HG02970 (cell line): Measurements from ENCODE around the gene NFE2L1.
"Not testable (repeated sequence)": the region's sequence is repeated elsewhere in the genome, so short reads cannot be mapped to it uniquely, and the experiment has no call there.

Source experiments
- ATAC-seq: cut with Tn5 transposase; IDR thresholded peaks from one replicate; pipeline ENCODE4 v1.9.1; 2021; ENCODE audit warnings: mild to moderate bottlenecking, moderate library complexity, moderate number of reproducible peaks; ENCODE audit not compliant: unreplicated experiment, low FRiP score

Gene NFE2L1

DNA sequence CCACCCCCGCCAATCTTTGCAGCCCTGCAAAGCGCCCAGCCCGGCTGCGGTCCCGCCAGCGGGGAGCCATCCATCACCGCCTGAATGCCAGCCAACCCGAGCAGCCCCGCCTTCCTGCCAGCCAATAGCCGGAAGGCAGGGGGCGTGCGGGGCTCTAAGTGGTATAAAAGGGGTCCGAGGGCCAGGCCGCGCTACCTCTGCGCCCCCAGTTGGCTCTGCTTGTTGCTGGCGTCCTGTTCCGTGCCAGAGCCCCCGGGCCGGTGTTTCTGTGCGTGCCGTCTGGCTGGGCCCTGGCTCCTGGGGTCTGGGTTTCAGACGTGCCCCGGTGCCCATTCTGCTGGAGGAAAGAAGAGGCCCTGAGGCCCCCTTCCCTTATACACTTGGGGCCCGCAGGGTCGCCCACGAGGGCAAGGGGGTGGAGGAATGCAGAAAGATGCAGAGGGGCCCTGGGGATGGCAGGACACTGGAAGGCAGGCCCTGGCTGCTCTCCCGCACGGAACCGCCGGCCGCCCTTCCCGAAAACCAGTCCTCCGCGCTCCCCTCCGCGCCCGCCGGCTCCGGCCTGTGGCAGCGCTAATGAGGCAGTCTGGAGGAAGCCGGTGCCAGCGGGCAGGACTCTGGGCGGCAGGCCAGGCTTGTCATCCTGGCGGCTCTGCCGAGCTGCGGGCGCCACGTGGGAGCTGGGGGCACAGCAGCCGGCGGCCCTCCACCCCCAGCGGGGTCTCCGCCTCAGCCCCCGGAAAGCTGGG is 24.6 kb upstream of the NFE2L1 start:
- ATAC-seq: no peak

DNA sequence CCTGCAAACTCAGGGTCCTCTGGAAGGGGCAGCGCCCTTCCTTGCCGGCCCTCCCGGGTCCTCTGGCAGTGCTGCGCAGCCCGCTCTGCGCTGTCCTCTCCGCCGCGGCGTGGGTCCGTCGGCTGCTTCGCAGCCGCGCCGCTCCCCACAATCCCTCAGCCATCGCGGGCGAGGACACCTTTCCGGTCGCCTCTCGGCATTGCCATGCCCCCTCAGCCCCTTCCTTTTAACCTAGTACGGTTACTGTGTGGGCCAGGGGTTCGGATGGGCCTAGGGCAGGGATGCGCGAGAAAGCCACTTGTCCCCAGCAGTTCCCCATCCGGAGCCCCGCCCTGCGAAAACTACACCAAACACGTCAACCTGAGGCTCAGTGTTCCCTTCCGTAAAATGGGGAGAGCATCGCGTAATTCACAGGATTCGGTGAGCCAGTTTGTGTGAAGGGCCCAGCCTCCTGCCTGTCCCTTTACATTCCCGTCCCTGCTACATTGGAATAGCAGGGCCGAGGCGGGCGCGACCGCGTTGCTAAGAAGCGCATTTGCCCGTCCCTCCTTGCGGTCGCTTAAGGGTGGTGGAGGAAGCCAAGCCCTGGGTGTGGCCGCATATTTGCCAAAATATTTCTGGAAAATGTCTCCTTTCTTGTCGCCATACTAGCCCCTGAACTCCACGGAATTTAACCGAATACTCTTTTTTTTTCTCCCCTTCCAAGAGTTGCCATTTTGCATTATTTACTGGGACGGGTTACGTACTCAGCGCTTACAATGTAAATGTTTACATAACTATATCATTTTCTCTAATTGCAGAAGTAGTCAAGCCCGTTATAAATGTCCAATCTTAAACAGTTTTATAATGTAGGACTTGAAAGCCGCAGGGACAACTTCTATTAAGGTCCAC is 23.8 kb upstream of the NFE2L1 start:
- no peak for ATAC-seq

GRCh38 chr17:48025040-48025903 is 22.9 kb upstream of the NFE2L1 start:
- ATAC-seq: peak; percentile 90

- ATAC-seq: no peak
Measured at GRCh38 chr17:48025904-48026501, 22.2 kb upstream of the NFE2L1 start.

DNA sequence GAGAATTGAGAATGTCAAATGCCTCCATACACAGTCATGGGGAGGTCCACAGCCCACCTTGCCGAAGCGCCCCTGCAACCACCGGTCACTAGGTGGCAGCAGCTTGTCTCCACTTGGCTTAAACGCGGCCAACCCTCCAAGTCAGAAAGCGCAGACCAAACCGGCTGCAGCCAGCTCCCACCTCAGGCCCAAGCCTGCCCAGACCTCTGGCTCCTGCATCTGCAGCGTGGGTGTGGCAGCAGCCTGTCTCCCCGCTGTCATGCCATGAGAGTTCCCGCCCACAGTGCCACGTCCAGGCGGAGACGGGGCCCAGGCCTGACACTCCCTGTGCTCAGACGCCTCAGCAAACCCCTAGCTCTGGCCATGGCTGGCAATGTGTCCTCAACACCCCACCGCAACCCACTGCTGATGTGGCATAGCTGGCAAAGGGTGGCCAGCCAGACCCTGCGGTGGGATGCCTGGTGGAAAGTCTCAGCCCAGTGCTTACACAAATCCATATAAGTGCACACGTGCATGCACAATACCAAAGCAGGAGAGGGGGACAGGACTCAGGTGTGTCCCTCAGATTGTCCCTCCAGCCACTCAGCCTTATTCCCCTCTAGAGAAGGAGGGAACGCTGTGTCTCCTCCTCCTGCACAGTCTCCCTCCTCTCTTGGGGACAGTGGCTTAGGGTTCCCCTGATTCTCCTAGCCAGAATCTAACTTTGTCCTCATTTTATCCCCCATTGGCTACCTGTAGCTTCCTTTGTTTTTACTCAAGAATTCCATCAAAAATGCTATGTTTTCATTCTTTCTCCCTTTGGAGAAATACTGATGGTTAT is 21.4 kb upstream of the NFE2L1 start:
- no peak for ATAC-seq

DNA sequence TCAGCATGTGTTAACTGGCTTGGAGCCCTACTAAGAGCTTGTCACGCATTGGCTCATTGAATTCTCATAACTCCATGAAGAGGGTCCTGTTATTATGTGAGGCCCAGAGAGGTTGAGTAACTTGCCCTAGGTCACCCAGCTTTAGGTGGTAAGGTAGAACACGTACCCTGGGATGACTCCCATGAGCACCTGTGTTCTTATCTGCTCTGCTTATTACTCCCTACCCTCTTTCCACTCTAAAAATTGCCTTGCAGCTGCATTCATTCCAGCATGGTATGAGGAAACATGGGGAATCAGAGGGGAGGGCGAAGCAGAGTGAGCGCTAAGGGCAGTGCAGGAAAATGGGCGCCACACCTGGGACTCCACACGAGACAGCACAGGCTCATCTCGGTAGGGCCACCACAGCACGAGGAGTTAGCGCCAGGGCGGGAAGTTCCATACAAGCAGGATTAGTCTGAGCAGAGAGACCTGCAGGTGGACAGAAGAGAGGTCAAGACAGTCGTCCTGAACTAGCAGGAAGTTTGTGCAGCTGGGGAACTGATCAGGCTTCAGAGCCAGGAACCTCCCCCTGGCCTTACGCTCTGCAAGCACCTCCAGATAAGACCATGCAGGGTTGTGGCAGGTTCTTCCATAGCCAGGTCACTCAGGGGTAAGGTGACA is 20.7 kb upstream of the NFE2L1 start:
- no peak for ATAC-seq

DNA sequence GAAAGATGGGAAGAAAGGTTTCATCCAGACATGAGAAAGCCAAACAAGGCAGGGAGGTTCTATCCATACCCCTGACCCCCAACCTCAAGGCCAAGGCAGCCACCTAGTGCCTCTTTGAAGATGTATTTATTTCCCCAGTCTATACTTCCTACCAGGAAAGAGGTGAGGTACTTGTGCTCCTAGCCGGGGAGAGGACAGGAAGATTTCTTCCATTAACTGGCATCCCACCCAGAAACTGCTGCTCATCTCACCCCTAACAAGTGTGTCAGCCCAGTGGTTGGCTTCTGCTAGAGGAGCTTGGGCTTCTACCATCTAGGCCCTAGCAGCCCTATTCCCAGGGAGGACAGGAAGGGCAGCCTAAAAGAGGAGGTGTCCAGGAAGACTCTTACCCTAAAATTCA is 19.4 kb upstream of the NFE2L1 start:
- ATAC-seq: no peak

GRCh38 chr17:48030531-48030930 is 17.6 kb upstream of the NFE2L1 start:
- ATAC-seq: no peak

DNA sequence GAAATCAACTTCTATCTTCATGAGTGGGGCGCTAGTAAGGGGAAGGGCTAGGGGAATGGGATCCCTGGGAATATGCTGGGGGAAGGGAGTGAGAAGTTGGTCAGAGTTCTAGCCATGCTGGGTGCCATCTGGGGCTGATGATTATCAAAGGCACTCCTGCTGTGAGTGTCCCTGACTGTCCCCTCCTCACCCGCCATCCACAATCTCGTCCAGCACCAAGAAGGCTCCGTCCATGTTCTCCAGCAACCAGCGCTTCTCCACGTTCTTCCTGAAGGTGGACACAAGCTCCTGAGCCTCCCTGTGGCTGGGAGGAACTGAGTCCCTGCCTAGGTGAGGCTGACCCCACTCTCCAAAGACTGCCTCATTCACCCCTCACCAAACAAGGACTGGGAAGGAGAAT is 16.2 kb upstream of the NFE2L1 start:
- no peak for ATAC-seq

GRCh38 chr17:48034734-48035133 is 13.4 kb upstream of the NFE2L1 start:
- ATAC-seq: not testable (repeated sequence)

- no peak for ATAC-seq
Measured at GRCh38 chr17:48036693-48037035, 11.5 kb upstream of the NFE2L1 start.

DNA sequence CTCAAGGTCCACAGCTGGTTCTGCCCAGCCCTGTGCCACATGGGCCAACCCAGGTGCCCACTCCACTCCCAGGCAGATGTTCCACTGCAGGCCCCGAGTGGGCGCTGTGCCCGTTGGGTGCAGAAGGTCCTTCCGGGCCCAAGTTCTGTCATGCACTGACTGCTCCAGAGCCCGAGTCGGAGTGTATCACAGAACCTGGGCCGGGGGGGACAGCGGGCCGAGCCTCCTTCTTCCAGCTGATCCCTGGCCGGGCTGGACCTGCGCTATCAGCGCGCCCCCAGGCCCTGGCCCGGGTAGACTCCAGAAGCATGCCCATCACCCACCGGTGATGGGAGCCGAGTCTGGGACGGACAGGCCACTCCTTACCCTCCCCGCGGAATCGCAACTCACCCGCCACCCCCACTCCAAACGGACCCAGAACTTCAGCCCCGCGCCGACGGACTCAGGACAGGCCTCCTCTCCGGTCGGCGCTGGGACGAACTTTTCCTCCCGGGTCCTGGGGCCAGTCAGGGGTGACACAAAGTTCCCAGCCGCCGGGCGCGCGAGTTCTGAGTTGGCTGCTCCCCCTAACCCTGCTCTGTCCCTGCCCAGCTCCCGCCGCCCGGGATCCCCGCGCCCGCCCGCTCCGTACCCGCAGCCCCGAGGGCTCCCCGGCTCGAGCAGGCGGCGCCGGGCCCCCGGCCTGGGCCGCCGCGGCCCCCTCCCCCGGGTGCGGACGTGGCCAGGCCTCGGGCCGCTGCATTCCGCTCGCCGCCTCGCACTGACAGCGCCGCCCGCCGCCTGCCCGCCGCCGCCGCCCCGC is 10.9 kb upstream of the NFE2L1 start, which contains the start of gene COPZ2:
Gene COPZ2, minus strand, starts transcription at position 762 of the 802 bp plus-strand sequence. Its CDS starts 20 bp downstream, at position 742.
- ATAC-seq: no peak

GRCh38 chr17:48037838-48038323 is 10.3 kb upstream of the NFE2L1 start:
- ATAC-seq: no peak

DNA sequence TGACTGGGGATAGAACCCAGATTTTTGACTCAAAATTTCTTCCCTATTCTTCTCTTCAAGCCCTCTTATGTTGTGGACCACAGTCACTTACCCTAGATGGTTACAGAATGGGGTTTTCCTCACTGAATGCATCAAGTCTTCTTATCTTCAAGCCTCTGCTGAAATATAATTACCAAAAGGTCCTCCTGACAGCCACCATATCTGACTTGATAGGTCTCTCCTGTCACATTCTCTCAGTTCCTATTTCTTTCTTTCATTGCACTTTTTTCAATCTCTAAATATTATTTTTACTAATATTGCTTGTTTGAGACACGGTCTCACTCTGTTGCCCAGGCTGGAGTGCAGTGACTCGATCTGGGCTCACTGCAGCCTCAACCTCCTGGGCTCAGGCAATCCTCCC is 9.5 kb upstream of the NFE2L1 start:
- ATAC-seq: no peak

DNA sequence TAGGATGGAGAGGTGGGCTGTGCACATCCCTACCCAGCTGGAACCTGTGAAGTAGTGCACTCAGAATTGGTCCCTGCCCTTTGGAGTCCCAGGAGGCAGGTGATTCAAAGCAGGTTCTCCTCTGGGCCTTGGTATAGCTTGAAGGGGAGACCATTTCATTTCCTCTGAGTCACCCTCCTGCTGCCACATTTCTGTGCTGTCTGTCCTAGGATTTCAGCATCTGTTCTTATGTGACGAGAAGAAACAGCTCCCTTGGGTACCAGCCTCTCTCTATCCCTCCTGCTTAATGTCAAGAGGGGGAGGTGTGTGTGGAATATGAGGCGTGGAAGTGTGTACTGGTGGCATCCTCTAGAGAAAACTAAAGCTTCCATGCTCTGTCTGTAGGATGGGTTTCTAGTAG is 5.0 kb upstream of the NFE2L1 start:
- ATAC-seq: no peak

- ATAC-seq: no peak
Measured at GRCh38 chr17:48044851-48045250, 3.3 kb upstream of the NFE2L1 start.

DNA sequence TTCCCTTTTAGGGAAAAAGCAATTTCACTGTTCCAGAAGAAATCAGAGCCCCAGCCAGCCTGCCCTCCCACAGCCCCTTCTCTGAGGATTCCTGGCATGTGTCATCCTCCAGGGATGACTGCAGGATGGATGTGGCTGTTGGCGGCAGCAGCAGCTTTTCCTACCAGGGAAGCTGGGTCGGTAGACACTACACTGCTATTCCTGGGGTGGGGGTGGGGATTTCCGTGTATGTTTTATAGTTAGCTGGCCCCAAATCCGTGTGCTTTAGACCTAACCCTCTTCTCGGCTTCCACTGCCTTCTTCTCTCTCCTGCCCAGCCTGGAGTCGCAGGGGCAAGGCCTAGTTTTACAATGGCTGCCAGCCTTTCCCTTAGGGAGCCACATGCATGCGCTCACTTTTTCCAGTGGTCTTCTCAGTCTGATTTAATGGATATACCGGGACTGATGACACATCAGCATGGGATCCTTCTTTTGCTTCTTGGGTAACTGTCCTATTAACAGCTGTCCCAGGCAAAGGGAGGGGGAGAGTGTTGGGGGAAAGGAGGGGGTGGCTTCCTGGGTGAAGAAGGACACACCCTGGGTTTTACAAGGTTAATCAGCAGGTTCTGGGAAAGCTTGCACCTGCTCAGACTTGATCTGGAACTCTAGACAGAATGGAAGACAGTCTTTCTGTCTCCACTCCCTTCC is 2.7 kb upstream of the NFE2L1 start:
- no peak for ATAC-seq
